ENCODE measurements around the gene ESRRB. TPM values are rescaled to one million over a fixed set of nuclear protein-coding genes. Genes with fewer than 3 reads are reported as not detected.

ESRRB gene
- total RNA-seq, 1 donor from 2014 or later = 0.74 TPM

- H3K4me3 ChIP-seq = no peak overlapping the region
- no peak for DNase-seq (ENCODE audit: extremely low spot score in 2 of 2)
- intact Hi-C loops (cut with DNase I) = no loop called here
- no peaks in the 10 kb centered on the region for H3K27me3 ChIP-seq
- no peak overlapping the region for H3K27ac ChIP-seq
- H3K4me1 ChIP-seq = no peaks in the 10 kb centered on the region
- no peaks in the 10 kb centered on the region for H3K9me3 ChIP-seq
- TF ChIP-seq POLR2A (IDR thresholded peaks at IDR 0.05) (no peak), CTCF (IDR thresholded peaks at IDR 0.05) (no peak), POLR2AphosphoS5 (IDR thresholded peaks at IDR 0.05; ENCODE audit: insufficient read depth in 1 of 2, low read depth in 1 of 2) (no peak)
- H3K36me3 ChIP-seq = no peaks in the 10 kb centered on the region
These were observed 121.9 kb downstream of the ESRRB start for GRCh38 chr14:76497550-76498462.

- H3K27me3 ChIP-seq = no peaks in the 10 kb centered on the region
- H3K27ac ChIP-seq = no peak overlapping the region
- no peak overlapping the region for H3K4me3 ChIP-seq
- no peaks in the 10 kb centered on the region for H3K36me3 ChIP-seq
- intact Hi-C loops (cut with DNase I) = no loop called here
- TF ChIP-seq POLR2A (IDR thresholded peaks at IDR 0.05) (no peak), POLR2AphosphoS5 (IDR thresholded peaks at IDR 0.05; ENCODE audit: insufficient read depth in 1 of 2, low read depth in 1 of 2) (no peak), CTCF (IDR thresholded peaks at IDR 0.05) (no peak)
- DNase-seq (ENCODE audit: extremely low spot score in 2 of 2) = no peak
- H3K4me1 ChIP-seq = no peaks in the 10 kb centered on the region
- H3K9me3 ChIP-seq = no peaks in the 10 kb centered on the region
These were observed 122.6 kb downstream of the ESRRB start for GRCh38 chr14:76498463-76498935.

DNA sequence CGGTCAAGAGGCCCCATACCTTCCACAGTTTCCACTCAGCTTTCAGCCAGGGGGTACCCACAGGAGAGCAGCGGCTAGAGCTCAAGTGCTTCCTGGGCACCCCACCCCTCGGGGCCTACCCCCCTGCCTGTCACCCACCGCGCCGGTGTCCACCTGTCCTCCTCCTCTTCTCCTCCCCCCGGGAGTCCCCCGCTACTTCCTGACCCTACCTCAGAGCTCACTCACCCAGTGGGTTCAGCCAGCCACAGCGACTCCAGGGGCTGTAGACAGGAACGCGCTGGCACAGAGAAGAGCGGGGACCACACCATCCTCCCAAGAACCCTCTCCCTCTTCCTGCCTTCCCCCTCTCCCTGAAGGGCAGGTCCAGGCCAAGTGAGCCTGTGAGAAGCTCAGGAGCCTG lies 123.0 kb downstream of the ESRRB start:
- no peaks in the 10 kb centered on the region for H3K36me3 ChIP-seq
- no peaks in the 10 kb centered on the region for H3K4me1 ChIP-seq
- intact Hi-C loops (cut with DNase I) = no loop called here
- no peaks in the 10 kb centered on the region for H3K27me3 ChIP-seq
- H3K9me3 ChIP-seq = no peaks in the 10 kb centered on the region
- H3K27ac ChIP-seq = no peak overlapping the region
- no peak for DNase-seq (ENCODE audit: extremely low spot score in 2 of 2)
- H3K4me3 ChIP-seq = no peak overlapping the region
- TF ChIP-seq CTCF (IDR thresholded peaks at IDR 0.05) = no peak
- TF ChIP-seq POLR2A (IDR thresholded peaks at IDR 0.05) = no peak
- TF ChIP-seq POLR2AphosphoS5 (IDR thresholded peaks at IDR 0.05; ENCODE audit: insufficient read depth in 1 of 2, low read depth in 1 of 2) = no peak

GRCh38 chr14:76499399-76499798 lies 123.5 kb downstream of the ESRRB start:
- Histone ChIP-seq H3K27me3 (no peaks in the 10 kb centered on the region), H3K27ac (no peak overlapping the region), H3K9me3 (no peaks in the 10 kb centered on the region), H3K4me3 (no peak overlapping the region), H3K36me3 (no peaks in the 10 kb centered on the region), H3K4me1 (no peaks in the 10 kb centered on the region)
- no peak for DNase-seq (ENCODE audit: extremely low spot score in 2 of 2)
- intact Hi-C loops (cut with DNase I) = no loop called here
- TF ChIP-seq CTCF (IDR thresholded peaks at IDR 0.05) (no peak), POLR2AphosphoS5 (IDR thresholded peaks at IDR 0.05; ENCODE audit: insufficient read depth in 1 of 2, low read depth in 1 of 2) (no peak), POLR2A (IDR thresholded peaks at IDR 0.05) (no peak)

DNA sequence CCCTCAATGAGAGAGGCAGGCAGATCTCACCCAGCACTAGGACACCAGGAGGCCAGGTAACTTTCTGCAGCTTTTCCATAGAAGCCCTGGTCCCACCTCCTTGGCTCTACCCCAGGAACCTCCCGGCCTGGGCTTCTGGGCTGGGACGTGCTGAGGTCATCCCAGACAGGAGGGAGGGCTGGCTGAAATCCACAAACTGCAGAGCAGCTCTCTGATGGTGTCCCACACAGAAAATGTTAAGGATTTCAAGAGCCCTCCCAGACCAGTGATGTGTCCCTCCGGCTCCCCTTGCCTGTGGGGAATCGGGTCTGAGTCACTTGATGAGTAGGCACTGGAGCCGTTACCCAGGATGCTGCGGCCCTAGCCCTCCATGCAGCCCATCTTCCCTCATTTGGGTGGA lies 124.1 kb downstream of the ESRRB start:
- DNase-seq (ENCODE audit: extremely low spot score in 2 of 2) = no peak
- no peaks in the 10 kb centered on the region for H3K36me3 ChIP-seq
- TF ChIP-seq CTCF (IDR thresholded peaks at IDR 0.05) (no peak), POLR2A (IDR thresholded peaks at IDR 0.05) (no peak), POLR2AphosphoS5 (IDR thresholded peaks at IDR 0.05; ENCODE audit: insufficient read depth in 1 of 2, low read depth in 1 of 2) (no peak)
- no peak overlapping the region for H3K27ac ChIP-seq
- H3K27me3 ChIP-seq = no peaks in the 10 kb centered on the region
- no peaks in the 10 kb centered on the region for H3K9me3 ChIP-seq
- no peaks in the 10 kb centered on the region for H3K4me1 ChIP-seq
- intact Hi-C loops (cut with DNase I) = no loop called here
- no peak overlapping the region for H3K4me3 ChIP-seq

Measured in vagina (tissue), 2 donors.